ENCODE results near the gene CD36. TPM values are rescaled to one million over a fixed set of nuclear protein-coding genes. Genes with fewer than 3 reads are reported as not detected.

CD36 gene
- total RNA-seq, 2 donors from 2014 or later: not detected

- Mint-ChIP-seq H3K36me3 (no peaks in the 10 kb centered on the region), H3K9me3 (no peaks in the 10 kb centered on the region), H3K27ac (no peak overlapping the region)
- no peak for ATAC-seq
- DNase-seq (ENCODE audit: low spot score in 2 of 2): no peak
These were observed 3.1 kb downstream of the CD36 start for GRCh38 chr7:80641548-80641947.

- Mint-ChIP-seq H3K36me3 (no peaks in the 10 kb centered on the region), H3K27ac (no peak overlapping the region), H3K9me3 (no peaks in the 10 kb centered on the region)
- DNase-seq (ENCODE audit: low spot score in 2 of 2): no peak
- no peak for ATAC-seq
These were observed 4.4 kb downstream of the CD36 start for GRCh38 chr7:80642871-80643270.

- ATAC-seq: no peak
- H3K27ac Mint-ChIP-seq: no peak overlapping the region
These were observed 5.0 kb downstream of the CD36 start for GRCh38 chr7:80643336-80643915.

GRCh38 chr7:80644054-80644453, 5.6 kb downstream of the CD36 start:
- DNase-seq (ENCODE audit: low spot score in 2 of 2) (no peak), ATAC-seq (no peak)
- no peaks in the 10 kb centered on the region for H3K36me3 Mint-ChIP-seq
- H3K9me3 Mint-ChIP-seq: no peaks in the 10 kb centered on the region
- H3K27ac Mint-ChIP-seq: no peak overlapping the region

More at GRCh38 chr7:80643336-80643915, 5.0 kb downstream of the CD36 start:
- Mint-ChIP-seq H3K9me3 (no peaks in the 10 kb centered on the region), H3K36me3 (no peaks in the 10 kb centered on the region)
- DNase-seq (ENCODE audit: low spot score in 2 of 2): no peak

- DNase-seq (ENCODE audit: low spot score in 2 of 2): no peak
- H3K36me3 Mint-ChIP-seq: no peaks in the 10 kb centered on the region
These were observed 7.8 kb downstream of the CD36 start for GRCh38 chr7:80646083-80646865.

GRCh38 chr7:80647436-80647835, 9.0 kb downstream of the CD36 start:
- DNase-seq (ENCODE audit: low spot score in 2 of 2) (no peak), ATAC-seq (no peak)
- Mint-ChIP-seq H3K9me3 (no peaks in the 10 kb centered on the region), H3K36me3 (no peaks in the 10 kb centered on the region), H3K27ac (no peak overlapping the region)

More at GRCh38 chr7:80646083-80646865, 7.8 kb downstream of the CD36 start:
- ATAC-seq: no peak
- no peak overlapping the region for H3K27ac Mint-ChIP-seq
- H3K9me3 Mint-ChIP-seq: no peaks in the 10 kb centered on the region

GRCh38 chr7:80648031-80648600, 9.7 kb downstream of the CD36 start:
- Mint-ChIP-seq H3K27ac (no peak overlapping the region), H3K36me3 (no peaks in the 10 kb centered on the region), H3K9me3 (no peaks in the 10 kb centered on the region)
- ATAC-seq (no peak), DNase-seq (ENCODE audit: low spot score in 2 of 2) (no peak)

- Mint-ChIP-seq H3K27ac (no peak overlapping the region), H3K9me3 (no peaks in the 10 kb centered on the region), H3K36me3 (no peaks in the 10 kb centered on the region)
- DNase-seq (ENCODE audit: low spot score in 2 of 2) (no peak), ATAC-seq (no peak)
These were observed 10.6 kb downstream of the CD36 start for GRCh38 chr7:80649011-80649410.

- DNase-seq (ENCODE audit: low spot score in 2 of 2) (no peak), ATAC-seq (no peak)
- H3K27ac Mint-ChIP-seq: no peak overlapping the region
- no peaks in the 10 kb centered on the region for H3K36me3 Mint-ChIP-seq
- H3K9me3 Mint-ChIP-seq: no peaks in the 10 kb centered on the region
These were observed 11.6 kb downstream of the CD36 start for GRCh38 chr7:80650030-80650429.

- no peak overlapping the region for H3K27ac Mint-ChIP-seq
- ATAC-seq (no peak), DNase-seq (ENCODE audit: low spot score in 2 of 2) (no peak)
- no peaks in the 10 kb centered on the region for H3K36me3 Mint-ChIP-seq
- H3K9me3 Mint-ChIP-seq: no peaks in the 10 kb centered on the region
These were observed 13.0 kb downstream of the CD36 start for GRCh38 chr7:80651471-80651870.

- ATAC-seq (no peak), DNase-seq (ENCODE audit: low spot score in 2 of 2) (no peak)
- Mint-ChIP-seq H3K36me3 (no peaks in the 10 kb centered on the region), H3K9me3 (no peaks in the 10 kb centered on the region), H3K27ac (no peak overlapping the region)
These were observed 14.8 kb downstream of the CD36 start for GRCh38 chr7:80653244-80653643.

GRCh38 chr7:80654887-80655340, 16.5 kb downstream of the CD36 start:
- Mint-ChIP-seq H3K27ac (no peak overlapping the region), H3K36me3 (no peaks in the 10 kb centered on the region), H3K9me3 (no peaks in the 10 kb centered on the region)
- no peak for DNase-seq (ENCODE audit: low spot score in 2 of 2)
- no peak for ATAC-seq

- no peak for ATAC-seq
- Mint-ChIP-seq H3K27ac (no peak overlapping the region), H3K9me3 (no peaks in the 10 kb centered on the region), H3K36me3 (no peaks in the 10 kb centered on the region)
- no peak for DNase-seq (ENCODE audit: low spot score in 2 of 2)
These were observed 17.6 kb downstream of the CD36 start for GRCh38 chr7:80656029-80656428.

- no peak for ATAC-seq
- Mint-ChIP-seq H3K9me3 (no peaks in the 10 kb centered on the region), H3K36me3 (no peaks in the 10 kb centered on the region), H3K27ac (no peak overlapping the region)
- no peak for DNase-seq (ENCODE audit: low spot score in 2 of 2)
These were observed 20.9 kb downstream of the CD36 start for GRCh38 chr7:80659120-80660055.

GRCh38 chr7:80660939-80661338, 22.5 kb downstream of the CD36 start:
- H3K36me3 Mint-ChIP-seq: no peaks in the 10 kb centered on the region
- DNase-seq (ENCODE audit: low spot score in 2 of 2): no peak
- no peaks in the 10 kb centered on the region for H3K9me3 Mint-ChIP-seq
- no peak for ATAC-seq
- H3K27ac Mint-ChIP-seq: no peak overlapping the region

GRCh38 chr7:80661729-80662128, 23.3 kb downstream of the CD36 start:
- no peaks in the 10 kb centered on the region for H3K36me3 Mint-ChIP-seq
- no peak for DNase-seq (ENCODE audit: low spot score in 2 of 2)
- H3K27ac Mint-ChIP-seq: no peak overlapping the region
- H3K9me3 Mint-ChIP-seq: no peaks in the 10 kb centered on the region
- ATAC-seq: no peak

GRCh38 chr7:80662252-80662651, 23.8 kb downstream of the CD36 start:
- H3K9me3 Mint-ChIP-seq: no peaks in the 10 kb centered on the region
- no peaks in the 10 kb centered on the region for H3K36me3 Mint-ChIP-seq
- H3K27ac Mint-ChIP-seq: no peak overlapping the region
- DNase-seq (ENCODE audit: low spot score in 2 of 2): no peak
- ATAC-seq: no peak
